K562 (cell line): Measurements from ENCODE around the gene WWP2. TPM values are rescaled to one million over a fixed set of nuclear protein-coding genes. Genes with fewer than 3 reads are reported as not detected.

ENCODE experiments used
- BCL6 ChIP-seq: fragments of 250-450 bp; sonication (Bioruptor Pico); IDR thresholded peaks from 2 replicates; pipeline ENCODE4 v1.4.0; 2020
- CHD2 ChIP-seq: IDR thresholded peaks from 2 replicates; pipeline ENCODE4 v1.6.1; 2011; ENCODE audit warnings: low read depth, low read length
- GATAD2A ChIP-seq: fragments of 450-650 bp; IDR thresholded peaks from 2 replicates; pipeline ENCODE4 v1.6.1; 2017
- GATAD2B ChIP-seq: fragments of 450-650 bp; IDR thresholded peaks from 2 replicates; pipeline ENCODE4 v1.6.1; 2017; ENCODE audit warnings: mild to moderate bottlenecking, borderline replicate concordance
- GTF2F1 ChIP-seq: IDR thresholded peaks from 2 replicates; pipeline ENCODE4 v1.6.1; 2011; ENCODE audit warnings: low read depth, low read length, improper control_type of control experiment
- IRF9 ChIP-seq: fragments of 450-650 bp; IDR thresholded peaks from 2 replicates; pipeline ENCODE4 v1.6.1; 2016; ENCODE audit warnings: missing biosample characterization, missing genetic modification characterization
- NUFIP1 ChIP-seq: fragments of 450-650 bp; IDR thresholded peaks from 2 replicates; pipeline ENCODE4 v1.6.1; 2018; ENCODE audit not compliant: partially characterized antibody
- PHF21A ChIP-seq: fragments of 450-650 bp; IDR thresholded peaks from 2 replicates; pipeline ENCODE4 v1.6.1; 2017; ENCODE audit warnings: low read depth, borderline replicate concordance
- POLR2A ChIP-seq: fragments of 450-650 bp; conservative IDR thresholded peaks from 2 replicates; pipeline ENCODE4 v1.6.1; 2016
- RCOR1 ChIP-seq, 2 experiments: IDR thresholded peaks; 2 replicates each; pipeline ENCODE4 v1.6.1; 2012; ENCODE audit warnings: low read depth in 2 of 2, low read length in 2 of 2, borderline replicate concordance in 1 of 2, improper control_type of control experiment in 1 of 2
- RFX7 ChIP-seq: fragments of 250-450 bp; sonication (Bioruptor Pico); IDR thresholded peaks from 2 replicates; pipeline ENCODE4 v1.5.1; 2021; ENCODE audit warnings: mild to moderate bottlenecking
- RNF2 ChIP-seq: sonication (generic); IDR thresholded peaks from 2 replicates; pipeline ENCODE4 v1.6.1; 2016
- RUNX1 ChIP-seq: sonication (generic); IDR thresholded peaks from 2 replicates; pipeline ENCODE4 v1.6.1; 2016; ENCODE audit warnings: antibody characterized with exemption, low read depth
- STAG1 ChIP-seq: sonication (generic); formaldehyde crosslinking; IDR thresholded peaks from 2 replicates; pipeline ENCODE4 v1.5.0; 2020; ENCODE audit warnings: missing genetic modification reagents, borderline replicate concordance
- TAF7 ChIP-seq: fragments of 450-650 bp; IDR thresholded peaks from 2 replicates; pipeline ENCODE4 v1.6.1; 2016; ENCODE audit warnings: missing genetic modification characterization, missing compliant biosample characterization
- TCF7L2 ChIP-seq: fragments of 150-350 bp; IDR thresholded peaks from 2 replicates; pipeline ENCODE4 v1.6.1; 2016; ENCODE audit warnings: low read depth, mild to moderate bottlenecking, low read length, moderate library complexity
- TEAD2 ChIP-seq: fragments of 450-650 bp; IDR thresholded peaks from 2 replicates; pipeline ENCODE4 v1.6.1; 2016; ENCODE audit warnings: missing genetic modification characterization, control low read depth, missing compliant biosample characterization
- TRIM24 ChIP-seq, 2 experiments: fragments of 450-650 bp; IDR thresholded peaks; 2 replicates each; pipeline ENCODE4 v1.6.1; 2016
- U2AF2 ChIP-seq: fragments of 200-400 bp; formaldehyde crosslinking; optimal IDR thresholded peaks from 2 replicates; pipeline ENCODE3; 2017; ENCODE audit warnings: low read depth, mild to moderate bottlenecking, low read length
- ZNF277 ChIP-seq: fragments of 250-450 bp; sonication (Bioruptor Pico); IDR thresholded peaks from 2 replicates; pipeline ENCODE4 v1.8.0; 2022; ENCODE audit warnings: inconsistent platforms, mild to moderate bottlenecking, moderate library complexity, borderline replicate concordance
- ZNF354B ChIP-seq: fragments of 250-450 bp; sonication (Bioruptor Pico); IDR thresholded peaks from 2 replicates; pipeline ENCODE4 v1.4.0; 2020
- ZNF444 ChIP-seq: fragments of 250-450 bp; sonication (Bioruptor Pico); IDR thresholded peaks from 2 replicates; pipeline ENCODE4 v1.4.0; 2020; ENCODE audit warnings: mild to moderate bottlenecking, moderate library complexity
- ZNF592 ChIP-seq: fragments of 450-650 bp; IDR thresholded peaks from 2 replicates; pipeline ENCODE4 v1.6.1; 2017; ENCODE audit warnings: antibody characterized with exemption, mild to moderate bottlenecking
- ZNF780A ChIP-seq: fragments of 250-450 bp; sonication (Bioruptor Pico); IDR thresholded peaks from 2 replicates; pipeline ENCODE4 v1.5.0; 2021; ENCODE audit warnings: mild to moderate bottlenecking
- ZZZ3 ChIP-seq: fragments of 450-650 bp; IDR thresholded peaks from 2 replicates; pipeline ENCODE4 v1.6.1; 2016; ENCODE audit warnings: antibody characterized with exemption, mild to moderate bottlenecking, moderate library complexity
- polyA plus RNA-seq, 8 experiments: library from polyadenylated mRNA; depleted of rRNA in 4 of 8; stranded (reverse) in 5 of 8; unstranded in 3 of 8; fragments of >200 nt; fragmentation: Nextera tagmentation in 2 of 8; fragmentation: Illumina TruSeq in 1 of 8; extraction: Ambion mirVana in 2 of 8; extraction: Trizol in 1 of 8; gene quantifications; 2 replicates each; pipeline versions ENCODE4 v1.2.1 to v1.2.3, GENCODE V29; 2011 to 2014; ENCODE audit warnings: inconsistent platforms in 1 of 8, missing spikeins in 1 of 8
- total RNA-seq, 7 experiments: library from RNA; depleted of rRNA in 6 of 7; stranded (reverse); fragments of >200 nt in 6 of 7; fragmentation: Illumina TruSeq in 2 of 7; extraction: Trizol in 2 of 7; gene quantifications; 2 replicates each; pipeline versions ENCODE4 v1.2.1 to v1.2.3, GENCODE V29; 2011 to 2021; ENCODE audit warnings: low replicate concordance in 1 of 7

The WWP2 gene
- total and polyA plus RNA-seq, 9 of the 15 experiments (the other 6 are each of a cell fraction or from before 2014, with no cell fraction given), result 1.9 to 34.4 (median 14.6) TPM

- no peak for TF ChIP-seq ZNF277 (CRISPR knock-in tag)
- peak; percentile 57; the same call in 1 of the 2 replicates for TF ChIP-seq GATAD2B
- TF ChIP-seq ZNF592, result no peak
- no peak for TF ChIP-seq IRF9 (tag)
- TF ChIP-seq RCOR1 (IDR thresholded peaks at IDR 0.05; ENCODE audit: borderline replicate concordance in 1 of 2, low read depth in 2 of 2, low read length in 2 of 2), result peak in 1 of 2 experiments; percentile 81; a peak in 2 of 4 replicates
- no peak for TF ChIP-seq RFX7 (CRISPR knock-in tag)
- 0 out of 2 replicates have a peak, but pooled peaks have one; percentile 53 for TF ChIP-seq GTF2F1
- TF ChIP-seq POLR2A, result peak; percentile 98
- TF ChIP-seq U2AF2, result no peak
- no peak for TF ChIP-seq CHD2
- TF ChIP-seq ZZZ3, result no peak
- TF ChIP-seq NUFIP1, result no peak
- TF ChIP-seq ZNF354B, result no peak
- no peak for TF ChIP-seq TEAD2 (tag)
- no peak for TF ChIP-seq BCL6 (CRISPR knock-in tag)
- TF ChIP-seq RUNX1, result no peak; the same call in 1 of the 2 replicates
- TF ChIP-seq ZNF444 (CRISPR knock-in tag), result no peak
- TF ChIP-seq GATAD2A, result no peak
- no peak for TF ChIP-seq ZNF780A
- TF ChIP-seq TAF7 (tag), result peak; percentile 82; the same call in 1 of the 2 replicates
- peak; percentile 88; the same call in 1 of the 2 replicates for TF ChIP-seq STAG1 (CRISPR knock-in tag)
- no peak for TF ChIP-seq TCF7L2
- no peak for TF ChIP-seq PHF21A
- no peak for TF ChIP-seq RNF2
- TF ChIP-seq TRIM24 (IDR thresholded peaks at IDR 0.05), result no peak
Observed at GRCh38 chr16:69754469-69755310, 7.4 kb upstream of the WWP2 start, which contains the start of gene NOB1 (continued).
